Measurements from ENCODE around the gene ASPSCR1.
A peak's percentile ranks its signal among the peaks of the same experiment; 100 is the strongest.
"Not testable (repeated sequence)": the region's sequence is repeated elsewhere in the genome, so short reads cannot be mapped to it uniquely, and the experiment has no call there.

ASPSCR1 gene

DNA sequence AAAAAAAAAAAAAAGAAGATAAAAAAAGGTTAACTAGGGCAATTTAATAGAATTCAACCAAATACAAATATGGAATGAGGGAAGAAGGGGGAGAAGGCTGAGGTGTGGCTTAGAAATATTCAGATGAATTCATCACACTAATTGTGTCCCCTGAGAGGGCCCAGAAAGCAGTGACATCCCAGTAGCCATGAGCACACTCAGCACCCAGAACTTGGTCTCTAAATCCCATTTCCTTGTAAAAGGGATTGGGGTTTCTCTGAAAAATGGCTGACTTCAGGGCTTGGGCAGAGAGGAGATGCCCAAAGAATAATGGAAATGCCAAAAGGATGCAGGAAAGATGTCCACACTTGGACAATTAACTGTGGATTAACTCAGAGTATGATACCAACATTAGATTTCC is 4.0 kb upstream of the ASPSCR1 start:
- DNase-seq (ENCODE audit: low read depth): no peak
- TF ChIP-seq, protein P1, sequence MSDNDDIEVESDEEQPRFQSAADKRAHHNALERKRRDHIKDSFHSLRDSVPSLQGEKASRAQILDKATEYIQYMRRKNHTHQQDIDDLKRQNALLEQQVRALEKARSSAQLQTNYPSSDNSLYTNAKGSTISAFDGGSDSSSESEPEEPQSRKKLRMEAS (IDR thresholded peaks at IDR 0.05; ENCODE audit: low read depth, low read length): no peak
- TF ChIP-seq POLR2A (IDR thresholded peaks at IDR 0.05; ENCODE audit: extremely low read depth, insufficient read length) (no peak), CTCF (IDR thresholded peaks at IDR 0.05; ENCODE audit: low read depth, low read length) (no peak), MYC (IDR thresholded peaks at IDR 0.05; ENCODE audit: low read depth, low read length) (no peak)

GRCh38 chr17:81976332-81977210 is 858 bp upstream of the ASPSCR1 start:
- TF ChIP-seq, protein P1 (IDR thresholded peaks at IDR 0.05; ENCODE audit: low read depth, low read length): peak; percentile 76
- no peak for TF ChIP-seq CTCF (IDR thresholded peaks at IDR 0.05; ENCODE audit: low read depth, low read length)
- peak; percentile 64; the same call in 1 of the 2 replicates for TF ChIP-seq MYC (IDR thresholded peaks at IDR 0.05; ENCODE audit: low read depth, low read length)
- TF ChIP-seq POLR2A (IDR thresholded peaks at IDR 0.05; ENCODE audit: extremely low read depth, insufficient read length): no peak
- peak; percentile 49 for DNase-seq (ENCODE audit: low read depth)
- H3K4me3 ChIP-seq (ENCODE audit: low read depth, low read length): peak overlapping the region; percentile 68

More for the DNA sequence above, 4.0 kb upstream of the ASPSCR1 start:
- H3K4me3 ChIP-seq (ENCODE audit: low read depth, low read length): no peak overlapping the region

DNA sequence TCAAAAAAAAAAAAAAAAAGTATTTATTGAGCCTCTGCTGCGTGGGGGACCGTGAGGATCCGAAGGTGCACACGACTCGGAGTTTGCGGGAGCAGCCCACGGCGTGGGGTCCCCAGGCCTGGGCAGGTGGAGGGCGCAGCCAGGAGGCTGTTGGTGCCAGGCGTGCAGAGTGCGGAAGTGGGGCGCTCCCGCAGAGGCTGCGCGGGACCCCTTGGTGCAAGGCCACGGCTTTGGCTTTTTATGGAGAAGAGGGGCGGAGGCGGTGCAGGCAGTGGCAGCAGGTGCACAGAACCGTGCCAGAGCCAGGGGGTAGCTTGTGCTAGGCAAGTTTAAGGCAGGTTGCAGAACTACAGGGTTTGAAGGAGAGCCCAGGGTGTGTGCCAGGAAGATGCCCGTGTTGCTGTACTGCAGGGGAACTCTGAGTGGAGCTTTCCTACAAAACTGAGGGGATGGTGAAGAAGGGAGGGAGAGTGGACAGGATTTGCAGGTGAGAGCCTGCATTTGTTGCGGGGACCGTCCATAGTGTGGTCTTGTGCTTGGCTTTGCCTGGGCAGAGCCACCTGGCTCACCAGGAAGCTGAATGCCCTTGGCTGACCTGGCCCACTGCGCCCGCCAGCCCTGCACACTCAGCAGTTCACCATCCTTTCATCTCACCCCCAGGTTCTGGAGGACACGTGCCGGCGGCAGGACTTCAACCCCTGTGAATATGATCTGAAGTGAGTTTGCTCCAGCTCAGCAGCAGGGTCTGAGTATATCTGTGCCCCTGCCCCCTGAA is 1.3 kb downstream of the ASPSCR1 start:
- H3K4me3 ChIP-seq (ENCODE audit: low read depth, low read length): no peak overlapping the region
- no peak for TF ChIP-seq MYC (IDR thresholded peaks at IDR 0.05; ENCODE audit: low read depth, low read length)
- TF ChIP-seq POLR2A (IDR thresholded peaks at IDR 0.05; ENCODE audit: extremely low read depth, insufficient read length): no peak
- TF ChIP-seq, protein P1 (IDR thresholded peaks at IDR 0.05; ENCODE audit: low read depth, low read length): no peak
- no peak for TF ChIP-seq CTCF (IDR thresholded peaks at IDR 0.05; ENCODE audit: low read depth, low read length)
- no peak for DNase-seq (ENCODE audit: low read depth)

- DNase-seq (ENCODE audit: low read depth): no peak
- H3K4me3 ChIP-seq (ENCODE audit: low read depth, low read length): no peak overlapping the region
- TF ChIP-seq CTCF (IDR thresholded peaks at IDR 0.05; ENCODE audit: low read depth, low read length) (no peak), POLR2A (IDR thresholded peaks at IDR 0.05; ENCODE audit: extremely low read depth, insufficient read length) (no peak), MYC (IDR thresholded peaks at IDR 0.05; ENCODE audit: low read depth, low read length) (no peak)
- TF ChIP-seq, protein P1 (IDR thresholded peaks at IDR 0.05; ENCODE audit: low read depth, low read length): no peak
These were observed 2.7 kb downstream of the ASPSCR1 start for GRCh38 chr17:81980122-81980521.

- H3K4me3 ChIP-seq (ENCODE audit: low read depth, low read length): no peak overlapping the region
- DNase-seq (ENCODE audit: low read depth): no peak
- TF ChIP-seq POLR2A (IDR thresholded peaks at IDR 0.05; ENCODE audit: extremely low read depth, insufficient read length): no peak
- TF ChIP-seq CTCF (IDR thresholded peaks at IDR 0.05; ENCODE audit: low read depth, low read length): no peak
- no peak for TF ChIP-seq MYC (IDR thresholded peaks at IDR 0.05; ENCODE audit: low read depth, low read length)
- TF ChIP-seq, protein P1 (IDR thresholded peaks at IDR 0.05; ENCODE audit: low read depth, low read length): no peak
These were observed 3.4 kb downstream of the ASPSCR1 start for GRCh38 chr17:81980707-81981343.

DNA sequence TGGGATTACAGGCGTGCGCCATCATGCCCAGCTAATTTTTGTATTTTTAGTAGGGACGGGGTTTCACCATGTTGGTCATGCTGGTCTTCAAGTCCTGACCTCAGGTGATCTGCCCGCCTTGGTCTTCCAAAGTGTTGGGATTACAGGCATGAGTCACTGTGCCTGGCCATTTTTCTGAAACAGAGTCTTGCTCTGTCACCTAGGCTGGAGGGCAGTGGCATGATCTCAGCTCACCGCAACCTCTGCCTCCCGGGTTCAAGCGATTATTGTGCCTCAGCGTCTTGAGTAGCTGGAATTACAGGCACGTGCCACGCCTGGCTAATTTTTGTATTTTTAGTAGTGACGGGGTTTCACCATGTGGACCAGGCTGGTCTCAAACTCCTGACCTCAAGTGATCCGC is 4.1 kb downstream of the ASPSCR1 start:
- H3K4me3 ChIP-seq (ENCODE audit: low read depth, low read length); DNase-seq (ENCODE audit: low read depth): not testable (repeated sequence)
